ENCODE results near the gene NUDT22. TPM values are rescaled to one million over a fixed set of nuclear protein-coding genes. Genes with fewer than 3 reads are reported as not detected.

NUDT22 gene
- total and polyA plus RNA-seq, 11 donors: 63.7 to 93.0 (median 70.3) TPM

- Histone ChIP-seq H3K4me1 (peaks cover 0 to 47% (median 27%) of the 10 kb centered on the region in 12 donors), H3K27me3 (no peaks in the 10 kb centered on the region), H3K9me3 (no peaks in the 10 kb centered on the region), H3K36me3 (peaks cover 0 to 70% (median 51%) of the 10 kb centered on the region in 9 donors), H3K27ac (peak overlapping the region in 2 of 12 donors; percentile 44 to 98), H3K4me3 (no peak overlapping the region)
- DNase-seq (peak; percentile 83 to 91 (median 85)), ATAC-seq (peak; percentile 48 to 65 (median 57))
- 43 to 45% (median 44%) methylated on average over 7 of the region's 7 CpGs for WGBS, 4 donors
- intact Hi-C loops (cut with DNase I): loop anchor here (1.0 to 5.0 kb wide), 7 partner anchors 95 to 153 kb away; partner anchors contain the start of genes CATSPERZ (in 6 of the 10), ESRRA (in 1 of the 10) and RPS6KA4 (in 1 of the 10)
- TF ChIP-seq POLR2A (IDR thresholded peaks at IDR 0.05): no peak
- TF ChIP-seq CTCF (IDR thresholded peaks at IDR 0.05): peak; percentile 55 to 84 (median 68)
These were observed 21.5 kb upstream of the NUDT22 start for GRCh38 chr11:64204464-64204989.

- intact Hi-C loops (cut with DNase I): no loop called here
- DNase-seq (peak; percentile 61 to 89 (median 74)), ATAC-seq (peak; percentile 25 to 56 (median 38))
- TF ChIP-seq POLR2A (IDR thresholded peaks at IDR 0.05): no peak
- TF ChIP-seq CTCF (IDR thresholded peaks at IDR 0.05): no peak
- H3K27me3 ChIP-seq: no peaks in the 10 kb centered on the region
- peak within 1 kb of the TSS in 11 of 12 donors; percentile 14 to 75 (median 52) for H3K4me3 ChIP-seq
- 57 to 78% (median 76%) methylated on average over 11 to 27 of the region's 27 CpGs for WGBS, 4 donors
- H3K4me1 ChIP-seq: peaks cover 0 to 47% (median 27%) of the 10 kb centered on the region in 12 donors
- peak within 1 kb of the TSS; percentile 33 to 98 (median 86) for H3K27ac ChIP-seq
- H3K9me3 ChIP-seq: no peaks in the 10 kb centered on the region
- peaks cover 0 to 68% (median 30%) of the 10 kb centered on the region in 9 donors for H3K36me3 ChIP-seq
These were observed 19.4 kb upstream of the NUDT22 start, which contains the start of gene FERMT3 for GRCh38 chr11:64206457-64207255. FERMT3 (plus strand) TSS chr11:64206721; CDS start chr11:64207365, 644 bp downstream.

- intact Hi-C loops (cut with DNase I): no loop called here
- H3K9me3 ChIP-seq: no peaks in the 10 kb centered on the region
- WGBS, 4 donors: 42 to 64% (median 52%) methylated on average over 25 to 30 of the region's 30 CpGs
- TF ChIP-seq CTCF (IDR thresholded peaks at IDR 0.05) (peak in 1 of 12 donors; percentile 4), POLR2A (IDR thresholded peaks at IDR 0.05) (peak in 1 of 2 donors; percentile 51)
- no peaks in the 10 kb centered on the region for H3K27me3 ChIP-seq
- peak overlapping the region; percentile 33 to 98 (median 86) for H3K27ac ChIP-seq
- peaks cover 0 to 68% (median 25%) of the 10 kb centered on the region in 9 donors for H3K36me3 ChIP-seq
- DNase-seq (peak; percentile 72 to 86 (median 80)), ATAC-seq (peak; percentile 21 to 76 (median 71))
- peak overlapping the region in 11 of 12 donors; percentile 14 to 75 (median 52) for H3K4me3 ChIP-seq
- peaks cover 0 to 47% (median 27%) of the 10 kb centered on the region in 12 donors for H3K4me1 ChIP-seq
These were observed 18.6 kb upstream of the NUDT22 start for GRCh38 chr11:64207256-64208085.

Measured in heart left ventricle (tissue), 16 donors.